Posterior cingulate gyrus (tissue), 11 donors: ENCODE measurements around the gene NBEA.

Source experiments
- DNase-seq, 10 donors: peaks; one replicate each; pipeline versions ENCODE4 v3.0.0 to v3.0.0-alpha.2; 2020 to 2021; ENCODE audit warnings: mixed read lengths in 3 of 10
- intact Hi-C: fragments of 100-400 bp; cut with DNase I; formaldehyde crosslinking; loops from one replicate; pipeline ENCODE4 v1.15.1; 2023

NBEA gene

DNA sequence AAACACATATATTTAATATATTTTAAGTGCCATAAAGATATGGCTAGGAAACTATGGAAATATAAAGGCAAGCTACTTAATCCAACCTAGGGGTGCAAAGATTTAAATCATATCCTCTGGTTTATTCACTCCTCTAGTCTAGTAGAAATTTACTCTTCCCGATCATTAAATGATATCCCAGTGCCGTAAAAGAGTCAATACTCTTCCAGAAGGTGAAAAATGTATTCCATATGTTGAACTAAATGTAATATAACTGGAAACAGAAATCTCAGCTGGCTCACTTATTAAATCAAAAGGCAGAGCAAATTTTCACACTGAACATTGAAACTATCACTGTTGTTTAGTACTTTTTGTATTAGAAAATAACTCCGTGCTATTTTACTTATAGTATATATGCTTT, 523.3 kb downstream of the NBEA start:
- intact Hi-C loops, result no loop called here
- no peak for DNase-seq

DNA sequence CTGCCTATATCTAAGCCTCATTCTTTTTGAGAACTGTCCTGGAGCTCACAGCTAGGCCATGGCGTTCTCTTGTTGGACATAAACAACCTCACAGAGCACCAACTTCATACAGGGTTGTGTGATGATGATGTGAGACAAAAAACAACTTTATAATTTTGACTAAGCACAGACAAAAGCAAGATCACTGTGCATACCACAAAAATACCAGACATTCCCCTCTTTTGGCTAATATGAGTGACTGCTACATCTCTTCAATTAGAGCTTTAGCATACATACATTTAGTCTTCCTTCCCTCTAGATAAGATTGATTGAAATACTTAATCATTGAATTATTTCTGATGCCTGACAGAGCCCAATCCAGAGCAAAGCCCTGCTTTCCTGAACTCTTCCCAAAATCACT, 526.1 kb downstream of the NBEA start:
- intact Hi-C loops, result no loop called here
- DNase-seq, result no peak

DNA sequence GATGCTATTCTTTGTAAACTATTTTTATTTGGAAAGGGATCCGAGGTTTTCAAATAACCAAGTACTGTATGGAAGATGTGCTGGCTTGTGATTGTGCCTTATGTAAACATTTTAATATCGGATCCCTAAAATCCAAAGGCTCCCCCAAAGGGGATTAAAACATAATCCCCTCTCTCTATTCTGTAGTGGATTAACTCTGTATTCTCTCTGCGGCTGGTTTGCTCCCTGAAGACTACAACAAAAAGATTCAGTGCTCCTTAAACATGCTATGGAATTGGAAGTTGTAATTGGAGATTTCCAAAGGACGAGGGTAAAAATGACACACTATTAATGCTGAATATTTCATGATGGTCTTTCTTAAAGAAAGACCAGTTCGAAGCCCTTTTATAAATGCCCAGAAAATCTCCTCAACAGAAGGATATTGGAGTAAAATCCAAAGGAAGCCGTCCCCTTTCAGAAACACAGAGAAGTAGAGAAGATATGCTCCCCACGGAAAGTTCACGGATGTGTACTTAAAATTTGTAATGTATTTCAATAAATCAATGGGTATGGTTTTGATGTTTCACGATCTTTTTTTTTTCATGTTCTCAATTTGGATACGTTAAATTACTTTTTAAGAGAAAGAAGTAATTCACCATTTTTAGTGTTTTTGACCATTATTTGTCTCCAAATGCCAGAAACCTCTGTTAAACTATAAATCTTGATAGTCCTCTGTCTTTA, 527.9 kb downstream of the NBEA start:
- intact Hi-C loops, result no loop called here
- DNase-seq, result no peak

DNA sequence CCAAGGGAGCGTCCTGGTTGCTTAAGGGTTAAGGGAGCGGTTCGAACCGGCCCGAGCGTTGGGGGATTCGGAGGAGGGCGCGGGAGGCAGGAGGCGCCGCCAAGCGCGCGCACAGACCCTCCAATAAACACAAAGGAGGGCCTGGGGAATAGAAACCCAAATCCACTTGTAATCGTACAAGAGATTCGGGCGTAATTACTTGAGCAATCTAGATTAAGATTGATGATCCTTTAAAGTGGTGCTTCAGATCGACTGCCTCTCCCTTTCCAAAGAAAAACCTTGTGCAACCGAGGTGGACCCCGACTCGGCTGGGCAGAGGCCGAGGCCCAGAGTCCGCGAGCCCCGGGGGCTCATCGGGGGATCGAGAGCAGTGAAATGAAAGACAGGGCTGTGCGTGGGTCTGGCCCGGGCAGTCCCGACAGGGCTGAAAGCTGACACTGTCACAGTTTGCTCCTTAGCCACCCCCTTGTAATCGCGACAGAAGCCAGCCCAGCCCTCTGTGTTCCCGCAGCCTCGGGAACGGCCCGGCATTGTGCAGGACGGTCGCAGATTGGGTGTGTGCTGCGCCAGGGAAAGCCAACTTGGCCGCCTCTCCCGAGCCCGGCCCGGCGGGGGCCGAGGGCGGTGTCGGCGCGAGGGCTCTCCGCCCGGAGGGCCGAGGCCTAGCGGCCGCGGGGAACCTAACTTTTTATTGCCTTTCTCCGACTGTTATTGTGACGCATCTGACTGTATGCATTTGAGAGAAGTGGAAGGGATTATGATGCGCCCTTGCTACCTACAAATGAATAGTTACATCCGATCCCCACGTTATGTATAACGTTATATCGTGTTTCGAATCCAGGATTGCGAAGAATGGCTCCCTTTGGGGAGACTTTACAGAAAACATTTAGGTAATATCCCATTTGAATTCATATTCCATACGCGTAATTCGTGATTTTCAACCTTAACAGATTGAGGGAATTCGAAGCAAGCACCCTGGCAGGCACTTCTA, 528.9 kb downstream of the NBEA start:
- DNase-seq, result peak in 3 of 10 donors; percentile 37 to 80 (median 77)
- intact Hi-C loops, result no loop called here

DNA sequence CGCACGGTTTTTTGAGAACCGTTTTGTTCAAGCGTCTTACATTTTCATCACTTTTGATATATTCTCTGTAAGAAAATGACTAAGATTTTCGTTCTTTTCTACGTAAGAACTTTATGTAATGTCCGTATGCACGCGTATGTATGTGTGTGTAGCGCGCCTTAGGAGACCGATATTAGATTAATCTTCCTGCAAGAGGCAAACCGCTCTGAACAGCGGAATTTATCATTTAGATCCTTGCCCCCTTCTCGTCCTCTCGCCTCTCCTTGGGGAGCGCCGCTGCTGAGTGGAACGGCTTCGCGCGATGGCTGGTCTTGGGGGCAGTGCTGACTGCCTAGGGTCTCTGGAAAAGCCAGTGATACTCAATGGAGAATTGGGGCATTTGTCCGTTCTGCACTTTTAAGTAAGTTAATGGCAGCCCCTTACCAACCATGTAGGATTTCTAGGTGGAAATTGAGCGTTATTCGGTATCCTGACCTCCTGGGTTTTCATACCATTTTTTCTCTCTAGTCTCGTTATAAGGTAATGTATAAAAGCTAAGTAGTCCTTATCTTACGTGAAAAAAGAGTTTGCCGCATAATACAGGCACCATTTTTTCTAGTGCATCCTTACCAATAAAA, 529.7 kb downstream of the NBEA start:
- peak in 1 of 10 donors; percentile 49 for DNase-seq
- intact Hi-C loops, result no loop called here

DNA sequence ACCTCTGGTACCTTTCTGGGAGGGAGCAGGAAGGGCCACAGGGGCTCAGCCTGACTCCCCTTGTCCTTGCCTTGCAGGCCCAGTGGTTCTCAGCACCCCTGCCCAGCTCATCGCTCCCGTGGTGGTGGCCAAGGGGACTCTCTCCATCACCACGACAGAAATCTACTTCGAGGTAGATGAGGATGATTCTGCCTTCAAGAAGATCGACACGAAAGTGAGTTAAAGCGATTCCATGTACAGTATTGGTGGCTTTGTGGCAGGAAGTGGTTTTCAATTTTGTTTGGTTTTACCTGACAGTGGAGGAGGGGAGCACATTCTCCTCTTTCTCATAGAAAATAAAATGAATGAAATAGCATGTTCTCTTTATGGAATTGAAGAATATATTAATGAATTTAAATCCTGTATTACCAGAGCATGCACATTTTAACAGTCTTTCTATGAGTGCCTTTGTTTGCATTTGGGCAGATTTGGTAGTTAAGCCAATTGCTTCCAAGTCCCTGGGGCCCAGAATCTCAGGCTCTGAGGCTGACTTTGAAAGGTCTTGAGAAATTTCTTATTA, 530.3 kb downstream of the NBEA start:
- intact Hi-C loops, result no loop called here
- peak in 1 of 10 donors; percentile 51 for DNase-seq

DNA sequence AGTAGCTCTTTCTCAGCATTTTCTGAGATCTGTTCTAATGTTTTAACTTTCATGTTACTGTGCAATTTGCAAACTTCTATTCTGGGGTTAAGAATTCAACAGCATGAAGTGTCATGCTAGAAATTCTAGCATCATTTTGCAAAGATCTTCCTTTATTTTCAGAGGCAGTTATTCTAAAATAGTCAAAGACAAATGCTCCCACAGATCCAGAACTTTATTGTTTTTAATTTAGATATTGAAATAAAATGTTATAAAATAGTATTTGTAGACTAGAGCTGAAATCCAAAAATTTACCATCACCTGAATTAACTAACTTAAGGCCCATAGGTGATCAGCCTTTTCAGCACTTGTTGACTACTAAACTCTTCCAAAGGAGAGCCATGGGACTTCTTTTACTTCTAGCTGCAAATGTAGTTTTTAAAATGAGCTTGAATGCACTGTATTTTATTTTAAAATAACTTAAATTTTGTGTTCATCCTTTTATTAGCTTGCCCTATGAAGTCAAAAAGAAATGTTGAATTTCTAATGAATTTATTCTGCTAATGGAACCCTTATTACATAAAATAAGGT, 531.2 kb downstream of the NBEA start:
- intact Hi-C loops, result no loop called here
- no peak for DNase-seq

DNA sequence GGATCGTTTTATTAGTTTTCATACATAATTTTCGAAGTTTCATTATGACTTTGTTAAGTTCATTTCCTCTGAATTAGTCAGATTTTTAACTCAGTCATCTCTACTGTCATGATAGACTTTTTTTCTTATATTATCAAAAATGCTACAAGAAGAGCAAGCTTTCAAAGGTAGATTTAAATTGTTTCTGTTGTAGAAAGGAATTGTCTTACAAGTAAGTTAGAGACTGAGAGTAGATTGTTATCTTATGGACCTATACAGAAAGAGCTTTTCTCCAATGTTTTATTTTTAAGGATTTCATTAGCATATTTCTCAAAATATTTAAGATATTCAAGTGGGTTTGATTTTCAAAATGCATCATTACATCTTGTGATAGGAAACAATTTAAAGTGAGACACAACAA, 531.7 kb downstream of the NBEA start:
- DNase-seq, result no peak
- intact Hi-C loops, result no loop called here

DNA sequence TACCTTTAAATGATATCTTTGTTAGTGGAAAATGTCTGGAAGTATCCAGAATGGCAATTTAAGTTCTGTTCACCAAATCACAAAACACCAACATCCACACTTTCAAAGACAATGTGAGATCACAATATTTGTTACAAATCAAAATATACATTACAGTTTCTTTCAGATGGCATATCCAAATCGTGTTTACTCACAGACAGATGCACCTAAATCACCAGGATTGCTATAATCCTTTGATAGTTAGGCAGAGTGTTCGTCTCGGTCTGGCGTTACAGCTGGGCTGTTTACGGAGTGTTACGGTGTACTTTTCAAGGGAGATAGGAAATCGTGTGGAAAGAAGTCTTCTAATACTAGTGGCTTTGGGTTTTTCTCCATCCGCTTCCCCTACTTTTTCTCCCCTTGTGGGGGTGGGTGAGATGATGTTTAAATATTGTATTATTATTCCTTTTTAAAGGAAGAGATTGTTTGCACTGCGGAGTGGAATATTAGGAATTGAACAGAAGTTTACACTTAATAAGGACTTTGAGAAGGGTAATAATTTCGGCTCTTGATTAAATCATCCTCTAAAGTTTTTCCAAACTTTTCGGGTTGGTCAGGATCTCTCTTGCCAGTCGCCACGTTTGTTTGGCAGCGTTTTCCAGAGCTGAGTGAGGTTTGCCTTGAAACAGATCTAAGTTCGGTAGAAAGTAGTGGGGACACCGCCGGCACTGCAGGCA, 532.6 kb downstream of the NBEA start:
- intact Hi-C loops, result no loop called here
- no peak for DNase-seq

DNA sequence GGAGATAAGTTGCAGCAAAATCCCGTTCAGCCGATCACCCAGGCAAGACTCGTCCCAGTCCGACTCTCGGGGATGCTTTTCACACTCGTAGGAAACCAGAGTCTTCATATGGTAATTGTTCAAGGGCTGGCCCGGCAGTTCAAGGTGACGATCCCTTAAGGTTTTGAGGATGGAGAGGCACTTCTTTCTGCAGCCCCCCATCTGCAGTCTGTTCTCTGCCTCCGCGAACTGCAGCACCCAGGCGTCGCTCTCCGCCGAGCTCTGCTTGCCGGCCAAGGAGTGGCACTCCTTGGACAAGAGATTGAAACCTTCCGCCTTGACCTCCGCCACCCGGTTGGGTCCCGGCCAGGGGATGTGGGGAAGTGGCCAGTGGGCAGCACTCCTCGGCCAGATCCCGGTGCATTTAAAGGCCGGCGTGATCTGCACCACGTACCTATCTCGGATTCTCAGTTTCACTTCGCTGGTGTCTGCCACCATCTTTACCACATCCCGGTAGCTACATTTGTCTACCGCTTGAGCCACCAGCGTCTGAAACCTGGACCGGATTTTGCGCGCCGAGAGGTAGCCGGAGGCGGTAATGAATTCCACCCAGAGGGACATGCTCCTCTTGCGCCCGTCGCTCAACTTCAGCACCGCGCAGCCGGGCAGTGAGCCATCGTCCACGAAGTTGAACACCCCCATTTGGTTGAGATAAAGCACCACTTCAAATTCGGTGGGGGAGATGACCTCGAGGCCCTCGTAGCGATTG, 533.3 kb downstream of the NBEA start:
- intact Hi-C loops, result no loop called here
- DNase-seq, result peak in 4 of 10 donors; percentile 36 to 87 (median 78)

DNA sequence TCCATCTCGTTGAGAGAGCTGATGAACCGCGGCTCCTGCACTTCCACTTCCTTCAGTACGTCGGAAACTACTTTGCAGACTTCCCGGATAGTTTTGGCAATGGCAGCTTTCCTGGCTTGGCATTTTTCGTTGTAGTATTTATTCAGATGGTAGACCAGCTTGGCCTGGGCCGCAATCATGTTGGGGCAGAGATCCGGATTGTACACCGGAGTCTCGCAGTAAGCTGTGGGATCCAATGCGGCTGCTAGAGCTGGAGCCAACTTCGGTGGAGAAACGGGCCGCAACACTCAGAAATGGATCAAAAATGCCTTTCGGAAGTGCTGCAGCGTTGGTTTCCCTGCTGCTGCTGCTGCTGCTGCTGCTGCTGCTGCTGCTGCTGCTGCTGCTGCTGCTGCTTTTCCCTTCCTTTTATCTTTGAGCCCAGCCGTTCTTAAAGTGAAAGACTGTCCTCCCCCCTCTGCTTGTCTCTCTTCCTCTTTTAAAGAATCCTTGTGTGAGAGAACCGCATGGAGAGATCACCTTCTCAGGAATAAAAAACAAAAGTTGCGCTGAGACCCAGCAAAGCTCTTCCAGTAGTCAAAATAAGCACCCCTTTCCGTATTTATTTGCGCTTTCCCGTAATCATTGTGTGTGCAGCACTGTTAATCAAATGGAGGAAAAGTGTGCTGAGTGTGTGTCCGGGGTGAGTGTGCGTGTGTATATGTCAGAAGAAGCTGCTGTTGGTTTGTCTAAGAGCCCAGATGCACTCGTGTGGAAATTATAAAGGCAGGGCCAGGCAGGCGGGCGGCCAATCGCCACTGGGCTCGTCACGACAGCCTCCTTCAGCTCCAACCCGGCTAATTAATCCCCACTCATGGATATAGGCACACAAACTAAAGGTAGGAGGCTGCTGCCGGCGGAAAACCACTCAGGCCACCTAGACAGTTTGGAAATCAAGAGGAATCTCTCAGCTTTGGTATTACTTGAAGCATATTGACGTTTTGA, 534.2 kb downstream of the NBEA start, which contains the start of gene MAB21L1:
TSS of gene MAB21L1 (minus strand) at position 730 of the 984 bp plus-strand sequence. CDS start at position 179, 551 bp downstream.
- intact Hi-C loops, result no loop called here
- peak in 7 of 10 donors; percentile 19 to 89 (median 48) for DNase-seq

DNA sequence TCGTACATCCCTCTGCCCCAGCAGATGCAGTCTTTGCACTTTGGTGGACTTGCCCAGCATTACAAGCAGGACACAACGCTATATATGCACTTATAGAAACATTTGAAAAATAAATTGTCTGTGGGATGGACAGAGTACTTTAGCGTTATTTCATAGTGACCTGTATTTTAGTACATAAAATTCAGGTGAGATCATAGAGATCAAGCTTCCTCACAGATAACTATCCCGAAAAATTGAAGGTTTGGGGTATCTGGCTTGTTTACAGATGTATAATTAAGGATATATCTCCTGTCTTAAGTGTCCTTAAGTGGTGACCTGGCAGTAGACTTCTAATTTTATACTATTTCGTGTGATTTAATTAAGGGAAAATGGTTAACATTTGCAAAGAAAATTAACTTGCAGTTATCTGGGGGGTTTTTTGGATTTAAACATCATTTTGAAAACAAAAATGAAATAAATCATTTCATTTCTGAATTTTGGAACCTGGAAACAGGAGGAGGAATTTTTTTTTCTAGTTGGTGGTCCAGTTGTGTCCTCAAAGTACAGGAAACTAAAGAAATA, 535.4 kb downstream of the NBEA start:
- intact Hi-C loops, result no loop called here

DNA sequence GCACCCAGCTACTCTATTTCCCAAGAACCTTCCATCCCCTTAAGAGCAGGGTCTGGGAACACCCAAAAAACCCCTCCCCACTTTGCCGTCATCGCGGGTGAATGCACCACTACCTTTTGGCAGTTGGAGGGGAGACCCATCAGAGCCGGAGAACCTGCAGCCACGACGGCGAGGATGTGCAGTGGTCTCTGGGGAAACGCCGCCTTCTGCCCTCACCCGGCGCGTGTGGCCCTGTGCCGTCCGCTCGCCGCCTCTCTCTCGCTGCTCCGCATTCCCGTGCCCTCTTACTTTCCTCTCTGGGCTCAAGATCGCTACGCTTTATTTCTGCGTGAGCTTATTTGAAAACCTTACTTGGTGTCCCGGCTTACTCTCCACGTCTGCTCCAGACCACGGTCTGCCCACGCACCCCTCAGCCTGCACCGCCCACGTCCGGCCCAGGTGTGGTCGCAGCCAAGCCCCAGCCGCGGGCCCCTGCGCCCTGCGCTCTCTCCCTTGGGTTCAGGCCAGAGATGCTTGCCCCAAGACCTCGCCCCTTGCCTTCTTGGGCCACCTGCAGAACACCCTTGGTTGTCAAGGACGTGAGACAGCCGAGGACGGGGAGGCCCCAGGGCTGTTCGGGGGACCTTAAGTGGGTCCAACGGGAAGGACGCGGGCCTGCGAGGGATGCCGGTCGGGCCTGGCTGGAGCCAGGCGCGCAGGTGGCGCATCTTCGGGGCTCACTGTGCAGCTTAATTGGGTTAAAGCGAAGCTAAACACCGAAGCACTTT, 536.4 kb downstream of the NBEA start:
- peak in 3 of 10 donors; percentile 62 to 80 (median 74) for DNase-seq
- intact Hi-C loops, result no loop called here

More for the DNA sequence above, 535.4 kb downstream of the NBEA start:
- DNase-seq, result no peak

DNA sequence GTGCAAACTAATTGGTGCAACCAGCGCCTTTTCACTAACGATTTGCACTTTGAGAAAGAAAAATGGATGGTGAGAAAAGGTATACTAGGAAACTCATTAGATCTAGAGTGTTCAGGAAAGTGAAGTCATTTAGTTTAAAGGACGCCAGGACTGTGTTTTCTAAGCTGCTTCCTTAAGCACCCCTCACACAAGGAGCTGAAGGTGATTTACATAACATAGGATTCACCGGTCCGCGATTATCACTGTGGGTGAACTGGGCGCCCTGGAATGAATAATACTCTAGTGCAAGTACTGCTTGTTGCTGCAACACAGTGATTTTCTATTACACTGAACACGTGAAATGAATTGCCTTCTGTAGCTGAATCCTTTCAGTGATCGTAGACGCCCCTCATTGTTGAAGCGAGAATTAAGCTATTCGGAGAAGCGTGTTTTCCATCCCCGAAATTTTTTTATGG, 537.0 kb downstream of the NBEA start:
- intact Hi-C loops, result no loop called here
- DNase-seq, result peak in 1 of 10 donors; percentile 20

DNA sequence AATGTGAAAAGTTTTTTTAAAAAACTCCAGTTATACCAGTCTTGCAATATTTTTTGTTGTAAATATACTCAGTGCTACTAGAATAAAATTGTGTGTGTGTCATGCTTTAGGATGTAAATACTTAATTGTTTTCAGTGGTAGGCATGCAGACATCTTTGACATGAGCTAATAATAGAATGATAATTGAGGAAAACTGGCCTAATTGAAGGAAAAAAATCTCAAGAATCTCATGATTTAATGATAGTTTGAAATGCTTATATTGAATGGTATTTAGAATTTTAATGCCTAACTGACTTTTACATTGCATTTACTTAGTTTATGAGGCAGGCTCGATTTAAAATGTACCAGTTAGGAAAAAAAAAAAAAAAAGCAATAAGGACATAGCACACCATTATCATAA, 537.6 kb downstream of the NBEA start:
- DNase-seq, result no peak
- intact Hi-C loops, result no loop called here

DNA sequence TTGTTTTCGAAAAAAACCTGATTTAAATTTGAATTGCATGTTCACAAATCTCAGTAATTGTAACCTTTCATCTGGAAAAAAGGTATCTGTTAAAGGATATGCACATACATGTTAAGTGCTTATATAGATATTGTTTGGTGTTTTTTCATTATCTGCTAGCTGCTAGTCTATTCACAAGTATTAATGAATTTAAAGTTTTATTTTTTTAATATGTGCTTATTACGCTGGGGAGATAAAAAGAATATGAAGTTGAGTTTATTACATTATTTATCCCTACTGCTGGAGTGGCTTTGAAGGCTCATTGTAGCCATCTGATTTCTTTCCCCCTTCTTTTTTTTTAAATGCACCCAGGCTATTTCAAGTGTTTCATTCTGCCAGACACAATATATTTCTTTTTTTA, 538.3 kb downstream of the NBEA start:
- DNase-seq, result no peak
- intact Hi-C loops, result no loop called here

DNA sequence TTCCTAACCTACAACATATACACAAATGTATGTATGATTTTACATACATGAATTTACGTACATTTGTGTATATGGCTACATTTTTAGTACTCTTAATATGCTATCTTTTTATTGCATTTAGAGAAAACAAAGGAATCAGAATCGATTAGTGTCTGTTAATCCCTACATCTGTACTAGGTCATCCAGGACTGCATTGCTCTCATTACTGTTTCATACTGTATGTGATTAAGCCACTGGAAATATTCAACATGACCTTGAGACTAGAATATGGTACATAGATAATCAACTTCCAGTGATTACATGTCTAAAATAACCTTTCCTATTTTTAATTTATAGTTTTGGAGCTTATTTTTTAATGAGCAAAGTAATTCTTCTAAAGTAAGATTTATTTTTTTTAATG, 539.7 kb downstream of the NBEA start:
- DNase-seq, result no peak
- intact Hi-C loops, result no loop called here
